Fibroblast of mammary gland (primary cell): ENCODE data around the gene TMUB2.
"Not testable (repeated sequence)": the region's sequence is repeated elsewhere in the genome, so short reads cannot be mapped to it uniquely, and the experiment has no call there.

Source experiments
- DNase-seq: peaks from one replicate; pipeline ENCODE4 v3.0.0-alpha.2; 2010; ENCODE audit warnings: low read depth
- H3K4me3 ChIP-seq: 2 replicates; pipeline ENCODE4 v1.5.1; 2011; ENCODE audit warnings: low read depth, mild to moderate bottlenecking, low read length, moderate library complexity; ENCODE audit not compliant: control insufficient read depth
- TF ChIP-seq, protein P1 (sequence below): conservative IDR thresholded peaks from 2 replicates; pipeline ENCODE4 v1.5.1; 2011; ENCODE audit warnings: low read depth, low read length, inconsistent platforms; ENCODE audit not compliant: control insufficient read depth, insufficient read depth

TMUB2 gene

DNA sequence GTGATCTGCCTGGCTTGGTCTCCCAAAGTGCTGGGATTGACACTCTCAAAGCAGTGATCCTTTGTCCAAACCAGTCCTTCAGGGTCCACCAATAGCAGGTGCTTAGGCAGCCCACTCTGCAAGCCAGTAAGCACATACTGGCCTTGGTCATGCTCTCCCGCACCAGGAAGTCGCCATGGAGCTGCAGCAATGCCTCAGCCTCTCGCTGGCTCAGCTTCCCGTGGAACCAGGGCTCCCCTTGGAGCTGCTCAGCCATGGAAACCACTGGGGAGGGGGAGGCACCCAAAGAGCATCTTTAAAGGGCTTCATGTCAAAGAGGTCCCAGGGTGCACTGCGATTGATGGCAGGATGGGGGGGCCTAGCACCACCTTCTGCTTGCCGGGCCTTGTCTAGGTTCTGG is 42.3 kb downstream of the TMUB2 start:
- H3K4me3 ChIP-seq, result no peak overlapping the region
- TF ChIP-seq, protein P1, sequence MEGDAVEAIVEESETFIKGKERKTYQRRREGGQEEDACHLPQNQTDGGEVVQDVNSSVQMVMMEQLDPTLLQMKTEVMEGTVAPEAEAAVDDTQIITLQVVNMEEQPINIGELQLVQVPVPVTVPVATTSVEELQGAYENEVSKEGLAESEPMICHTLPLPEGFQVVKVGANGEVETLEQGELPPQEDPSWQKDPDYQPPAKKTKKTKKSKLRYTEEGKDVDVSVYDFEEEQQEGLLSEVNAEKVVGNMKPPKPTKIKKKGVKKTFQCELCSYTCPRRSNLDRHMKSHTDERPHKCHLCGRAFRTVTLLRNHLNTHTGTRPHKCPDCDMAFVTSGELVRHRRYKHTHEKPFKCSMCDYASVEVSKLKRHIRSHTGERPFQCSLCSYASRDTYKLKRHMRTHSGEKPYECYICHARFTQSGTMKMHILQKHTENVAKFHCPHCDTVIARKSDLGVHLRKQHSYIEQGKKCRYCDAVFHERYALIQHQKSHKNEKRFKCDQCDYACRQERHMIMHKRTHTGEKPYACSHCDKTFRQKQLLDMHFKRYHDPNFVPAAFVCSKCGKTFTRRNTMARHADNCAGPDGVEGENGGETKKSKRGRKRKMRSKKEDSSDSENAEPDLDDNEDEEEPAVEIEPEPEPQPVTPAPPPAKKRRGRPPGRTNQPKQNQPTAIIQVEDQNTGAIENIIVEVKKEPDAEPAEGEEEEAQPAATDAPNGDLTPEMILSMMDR, result no peak

DNA sequence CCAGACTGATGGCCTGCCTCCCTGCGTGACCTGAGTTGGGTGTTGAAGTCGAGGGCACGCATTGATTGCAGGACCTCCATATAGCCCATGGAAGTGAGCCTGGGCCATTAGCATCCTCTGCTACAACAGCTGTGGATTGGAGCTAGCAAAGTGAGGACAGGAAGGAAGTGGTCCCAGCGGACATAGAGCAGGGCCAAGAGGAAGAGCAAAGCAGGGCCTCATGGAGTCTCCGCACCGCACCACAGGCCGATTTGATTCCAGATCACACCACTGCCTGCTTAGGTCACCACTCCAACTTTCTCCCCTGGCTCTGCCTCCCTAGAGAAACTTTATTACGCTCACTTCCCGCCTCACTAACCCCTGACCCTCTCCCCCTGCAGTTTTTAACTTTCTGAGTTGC is 43.4 kb downstream of the TMUB2 start:
- no peak overlapping the region for H3K4me3 ChIP-seq
- TF ChIP-seq, protein P1, result no peak

More for the DNA sequence above, 42.3 kb downstream of the TMUB2 start:
- no peak for DNase-seq

DNA sequence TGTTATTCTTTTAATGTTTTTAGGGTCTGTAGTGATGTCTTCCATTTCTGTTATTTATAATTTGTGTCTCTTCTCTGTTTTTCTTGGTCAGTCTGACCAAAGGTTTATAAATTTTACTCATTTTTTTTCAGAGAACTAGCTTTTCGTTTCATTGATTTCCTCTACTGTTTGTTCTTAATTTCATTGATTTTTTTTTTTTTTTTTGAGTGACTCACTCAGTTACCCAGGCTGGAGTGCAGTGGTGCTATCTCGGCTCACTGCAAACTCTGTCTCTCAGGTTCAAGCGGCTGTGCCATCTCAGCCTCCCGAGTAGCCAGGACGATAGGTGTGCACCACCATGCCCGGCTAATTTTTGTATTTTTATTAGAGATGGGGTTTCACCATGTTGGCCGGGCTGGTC is 45.3 kb downstream of the TMUB2 start:
- TF ChIP-seq, protein P1, result no peak
- no peak overlapping the region for H3K4me3 ChIP-seq
- no peak for DNase-seq

More for the DNA sequence above, 43.4 kb downstream of the TMUB2 start:
- DNase-seq, result no peak

DNA sequence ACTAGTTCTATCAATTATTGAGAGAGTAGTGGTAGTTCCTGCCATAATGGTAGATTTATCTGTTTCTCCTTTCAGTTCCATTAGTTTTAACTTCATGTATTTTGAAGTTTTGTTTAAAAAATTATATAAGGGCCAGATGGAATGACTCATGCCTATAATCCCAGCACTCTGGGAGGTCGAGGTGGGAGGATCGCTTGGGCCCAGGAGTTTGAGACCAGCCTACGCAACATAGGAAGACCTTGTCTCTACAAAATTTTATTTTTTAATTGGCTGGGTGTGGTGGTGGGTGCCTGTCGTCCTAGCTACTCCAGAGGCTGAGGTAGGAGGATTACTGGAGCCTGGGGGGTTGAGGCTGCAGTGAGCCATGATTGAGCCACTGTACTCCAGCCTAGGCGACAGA is 46.8 kb downstream of the TMUB2 start:
- H3K4me3 ChIP-seq, result no peak overlapping the region
- DNase-seq, result no peak
- TF ChIP-seq, protein P1, result no peak

DNA sequence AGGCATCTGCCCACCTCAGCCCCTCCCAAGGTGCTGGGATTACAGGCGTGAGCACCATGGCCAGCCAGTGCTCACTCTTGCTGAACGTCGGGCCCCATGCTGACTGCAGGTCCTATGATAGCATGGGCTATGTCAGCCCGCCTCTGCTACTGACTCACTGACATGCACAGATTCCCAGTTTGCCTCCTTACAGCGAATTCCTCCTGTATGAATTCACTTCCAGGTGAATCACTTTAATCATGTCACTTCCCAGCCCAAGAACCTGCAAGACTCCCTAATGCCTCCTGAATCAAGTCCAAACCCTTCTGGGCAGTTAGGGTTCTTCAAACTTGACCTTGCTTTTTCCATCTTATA is 48.8 kb downstream of the TMUB2 start:
- TF ChIP-seq, protein P1, result no peak
- H3K4me3 ChIP-seq, result no peak overlapping the region
- peak; percentile 49 for DNase-seq

DNA sequence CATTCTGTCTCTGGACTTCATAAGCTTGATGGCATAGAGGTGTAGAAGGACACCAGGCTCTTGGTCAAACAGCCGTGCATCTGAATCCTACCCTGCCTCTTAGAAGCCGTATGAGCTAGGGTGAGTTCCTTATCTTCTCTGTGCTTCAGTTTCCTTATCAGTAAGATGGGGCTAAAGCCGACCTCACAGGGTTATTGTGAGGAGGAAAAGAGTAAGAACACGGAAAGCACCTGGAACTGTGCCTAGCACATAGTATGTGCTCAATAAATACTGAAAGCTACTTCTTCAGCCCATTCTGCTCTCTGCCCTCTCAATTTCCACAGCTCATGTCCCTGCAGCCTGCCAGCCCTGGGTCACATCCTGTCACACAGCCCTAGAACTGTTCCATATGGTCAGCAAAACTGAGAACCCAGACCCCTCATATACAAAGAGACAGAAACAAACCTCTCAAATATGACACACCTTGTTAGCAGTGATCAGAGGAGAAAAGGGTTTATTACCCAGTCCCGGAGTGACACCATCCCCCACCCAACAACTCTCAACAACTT is 49.7 kb downstream of the TMUB2 start:
- TF ChIP-seq, protein P1, result no peak
- DNase-seq, result no peak
- H3K4me3 ChIP-seq, result no peak overlapping the region

DNA sequence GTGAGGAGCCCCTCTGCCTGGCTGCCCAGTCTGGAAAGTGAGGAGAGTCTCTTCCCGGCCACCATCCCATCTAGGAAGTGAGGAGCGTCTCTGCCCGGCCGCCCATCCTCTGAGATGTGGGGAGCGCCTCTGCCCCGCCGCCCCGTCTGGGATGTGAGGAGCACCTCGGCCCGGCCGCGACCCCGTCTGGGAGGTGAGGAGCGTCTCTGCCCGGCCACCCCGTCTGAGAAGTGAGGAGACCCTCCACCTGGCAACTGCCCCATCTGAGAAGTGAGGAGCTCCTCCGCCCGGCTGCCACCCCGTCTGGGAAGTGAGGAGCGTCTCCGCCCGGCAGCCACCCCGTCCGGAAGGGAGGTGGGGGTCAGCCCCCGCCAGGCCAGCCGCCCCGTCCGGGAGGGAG is 51.1 kb downstream of the TMUB2 start:
- not testable (repeated sequence) for DNase-seq, H3K4me3 ChIP-seq
